GM18907 (cell line): ENCODE measurements around the gene UPF2.
A peak's percentile ranks its signal among the peaks of the same experiment; 100 is the strongest.
"Not testable (repeated sequence)": the region's sequence is repeated elsewhere in the genome, so short reads cannot be mapped to it uniquely, and the experiment has no call there.

Experiments
- ATAC-seq: cut with Tn5 transposase; IDR thresholded peaks from one replicate; pipeline ENCODE4 v1.9.1; 2021; ENCODE audit warnings: mild to moderate bottlenecking, moderate library complexity; ENCODE audit not compliant: unreplicated experiment

The UPF2 gene

GRCh38 chr10:12042797-12043651 is at the start of gene UPF2:
UPF2 (minus strand) TSS chr10:12042809; CDS start chr10:12035423, 7,386 bp downstream.
- peak; percentile 65 for ATAC-seq

GRCh38 chr10:12091421-12091820 is 48.8 kb upstream of the UPF2 start:
- no peak for ATAC-seq

GRCh38 chr10:12088919-12089318 is 46.3 kb upstream of the UPF2 start:
- ATAC-seq = no peak

- ATAC-seq = no peak
These were observed 39.4 kb upstream of the UPF2 start for GRCh38 chr10:12081879-12082557.

- no peak for ATAC-seq
These were observed 38.9 kb upstream of the UPF2 start for GRCh38 chr10:12081470-12081869.

- ATAC-seq = peak; percentile 36
These were observed 35.1 kb upstream of the UPF2 start for GRCh38 chr10:12077580-12078180.

- ATAC-seq = no peak
These were observed 30.9 kb upstream of the UPF2 start for GRCh38 chr10:12073526-12073925.

GRCh38 chr10:12071441-12071840 is 28.8 kb upstream of the UPF2 start:
- not testable (repeated sequence) for ATAC-seq

GRCh38 chr10:12068449-12069269 is 26.1 kb upstream of the UPF2 start, which contains the start of gene DHTKD1:
DHTKD1 (plus strand) TSS chr10:12068954; CDS start chr10:12069034, 80 bp downstream.
- peak; percentile 96 for ATAC-seq

GRCh38 chr10:12067336-12067735 is 24.7 kb upstream of the UPF2 start:
- ATAC-seq = no peak

- ATAC-seq = no peak
These were observed 20.8 kb upstream of the UPF2 start for GRCh38 chr10:12063483-12063818.

GRCh38 chr10:12062754-12063482 is 20.3 kb upstream of the UPF2 start:
- ATAC-seq = no peak

GRCh38 chr10:12061124-12061523 is 18.5 kb upstream of the UPF2 start:
- no peak for ATAC-seq

GRCh38 chr10:12056748-12057147 is 14.1 kb upstream of the UPF2 start:
- no peak for ATAC-seq

GRCh38 chr10:12055732-12056131 is 13.1 kb upstream of the UPF2 start:
- ATAC-seq = no peak

- no peak for ATAC-seq
These were observed 8.6 kb upstream of the UPF2 start for GRCh38 chr10:12051241-12051640.

- no peak for ATAC-seq
These were observed 7.9 kb upstream of the UPF2 start for GRCh38 chr10:12050528-12050927.

- peak; percentile 30 for ATAC-seq
These were observed 5.9 kb upstream of the UPF2 start for GRCh38 chr10:12048547-12048946.

- ATAC-seq = no peak
These were observed 3.0 kb upstream of the UPF2 start for GRCh38 chr10:12045596-12045995.

GRCh38 chr10:12042409-12042796 is 206 bp downstream of the UPF2 start:
- peak; percentile 2 for ATAC-seq
